Uterus (tissue), 2 donors: ENCODE measurements around the gene MED19.

Source experiments
- CTCF ChIP-seq, 4 experiments: fragments of 200-600 bp in 2 of 4; fragments of 450-650 bp in 2 of 4; sonication (generic) in 2 of 4; IDR thresholded peaks; one replicate each; pipeline ENCODE4 v1.5.1; 2016 to 2019; ENCODE audit warnings: antibody characterized with exemption in 4 of 4, mild to moderate bottlenecking in 2 of 4, moderate library complexity in 1 of 4
- POLR2A ChIP-seq, 2 donors: fragments of 450-650 bp; IDR thresholded peaks; one replicate each; pipeline ENCODE4 v1.6.1; 2016; ENCODE audit warnings: antibody characterized with exemption in 2 of 2, mild to moderate bottlenecking in 1 of 2, moderate library complexity in 1 of 2

GRCh38 chr11:57745206-57745605 lies 33.2 kb upstream of the MED19 start:
- TF ChIP-seq CTCF (IDR thresholded peaks at IDR 0.05) (no peak), POLR2A (IDR thresholded peaks at IDR 0.05) (no peak)
